HepG2 (cell line): Measurements from ENCODE around the gene ZNF8. TPM values are rescaled to one million over a fixed set of nuclear protein-coding genes. Genes with fewer than 3 reads are reported as not detected.

Source experiments
- E2F5 ChIP-seq: sonication (generic); formaldehyde crosslinking; conservative IDR thresholded peaks from 2 replicates; pipeline ENCODE4 v1.4.0; 2020; ENCODE audit warnings: missing genetic modification reagents
- ETV5 ChIP-seq: IDR thresholded peaks from 2 replicates; pipeline ENCODE4 v1.6.1; 2018; ENCODE audit warnings: missing biosample characterization, missing genetic modification reagents, inconsistent platforms, borderline replicate concordance
- ETV6 ChIP-seq: sonication (generic); formaldehyde crosslinking; conservative IDR thresholded peaks from 2 replicates; pipeline ENCODE4 v1.4.0; 2020; ENCODE audit warnings: missing genetic modification reagents
- IKZF4 ChIP-seq: sonication (generic); formaldehyde crosslinking; IDR thresholded peaks from 2 replicates; pipeline ENCODE4 v1.5.1; 2020; ENCODE audit warnings: borderline replicate concordance, mild to moderate bottlenecking, low read depth, missing genetic modification reagents; ENCODE audit errors: not compliant biosample characterization
- KLF6 ChIP-seq: IDR thresholded peaks from 2 replicates; pipeline ENCODE4 v1.8.0; 2016; ENCODE audit warnings: missing biosample characterization, missing genetic modification reagents
- MXI1 ChIP-seq: IDR thresholded peaks from 3 replicates; pipeline ENCODE4 v1.6.1; 2012; ENCODE audit warnings: low read depth, low read length, inconsistent platforms, borderline replicate concordance
- PAX8 ChIP-seq: sonication (generic); formaldehyde crosslinking; IDR thresholded peaks from 2 replicates; pipeline ENCODE4 v1.8.0; 2022; ENCODE audit warnings: mild to moderate bottlenecking, missing genetic modification reagents, borderline replicate concordance
- REPIN1 ChIP-seq: sonication (generic); formaldehyde crosslinking; IDR thresholded peaks from 2 replicates; pipeline ENCODE4 v1.8.0; 2022; ENCODE audit warnings: missing genetic modification reagents, low read depth, mild to moderate bottlenecking, borderline replicate concordance
- RXRA ChIP-seq: sonication (generic); formaldehyde crosslinking; IDR thresholded peaks from 2 replicates; pipeline ENCODE4 v1.5.1; 2020; ENCODE audit warnings: missing genetic modification reagents
- SP4 ChIP-seq: sonication (generic); formaldehyde crosslinking; IDR thresholded peaks from 2 replicates; pipeline ENCODE4 v1.8.1; 2023; ENCODE audit warnings: mild to moderate bottlenecking, missing genetic modification reagents
- THAP7 ChIP-seq: sonication (generic); formaldehyde crosslinking; IDR thresholded peaks from 2 replicates; pipeline ENCODE4 v1.8.1; 2023; ENCODE audit warnings: mild to moderate bottlenecking, missing genetic modification reagents
- YEATS2 ChIP-seq: sonication (generic); formaldehyde crosslinking; IDR thresholded peaks from 2 replicates; pipeline ENCODE4 v1.4.0; 2020; ENCODE audit warnings: missing genetic modification reagents, borderline replicate concordance
- ZNF292 ChIP-seq: sonication (generic); formaldehyde crosslinking; IDR thresholded peaks from 2 replicates; pipeline ENCODE4 v1.8.1; 2022; ENCODE audit warnings: mild to moderate bottlenecking, low read depth, missing genetic modification reagents, borderline replicate concordance
- ZNF333 ChIP-seq: sonication (generic); formaldehyde crosslinking; IDR thresholded peaks from 2 replicates; pipeline ENCODE4 v1.4.0; 2020; ENCODE audit warnings: mild to moderate bottlenecking, missing genetic modification reagents, borderline replicate concordance
- ZNF33A ChIP-seq: sonication (generic); formaldehyde crosslinking; IDR thresholded peaks from 2 replicates; pipeline ENCODE4 v1.5.1; 2020; ENCODE audit warnings: missing genetic modification reagents, mild to moderate bottlenecking, moderate library complexity, borderline replicate concordance
- ZNF343 ChIP-seq: sonication (generic); formaldehyde crosslinking; IDR thresholded peaks from 2 replicates; pipeline ENCODE4 v1.4.0; 2020; ENCODE audit warnings: mild to moderate bottlenecking, missing genetic modification reagents
- ZNF446 ChIP-seq: sonication (generic); formaldehyde crosslinking; IDR thresholded peaks from 2 replicates; pipeline ENCODE4 v1.5.0; 2020; ENCODE audit warnings: mild to moderate bottlenecking, missing genetic modification reagents
- ZNF614 ChIP-seq: IDR thresholded peaks from 2 replicates; pipeline ENCODE4 v1.6.1; 2018; ENCODE audit warnings: missing biosample characterization, missing genetic modification reagents, inconsistent platforms, borderline replicate concordance
- polyA plus RNA-seq, 8 experiments: library from polyadenylated mRNA; depleted of rRNA in 3 of 8; stranded (reverse) in 7 of 8; unstranded in 1 of 8; fragments of >200 nt; fragmentation: Illumina TruSeq in 4 of 8; extraction: Trizol in 4 of 8; gene quantifications; 2 replicates each; pipeline versions ENCODE4 v1.2.1 to v1.2.3, GENCODE V29; 2011 to 2016; ENCODE audit warnings: low read depth in 4 of 8, missing spikeins in 1 of 8, mixed read lengths in 1 of 8; ENCODE audit not compliant: insufficient read depth in 1 of 8
- total RNA-seq, 5 experiments: library from RNA; depleted of rRNA; stranded (reverse); fragments of >200 nt; fragmentation: Illumina TruSeq; extraction: Trizol; gene quantifications; 2 replicates each; pipeline ENCODE4 v1.2.3, GENCODE V29; 2016; ENCODE audit warnings: low read depth in 1 of 5
- TF ChIP-seq, protein P1 (sequence below): sonication (generic); formaldehyde crosslinking; IDR thresholded peaks from 2 replicates; pipeline ENCODE4 v1.4.0; 2020; ENCODE audit warnings: missing genetic modification reagents
- TF ChIP-seq, protein P2 (sequence below): sonication (generic); formaldehyde crosslinking; IDR thresholded peaks from 2 replicates; pipeline ENCODE4 v1.4.0; 2020; ENCODE audit warnings: mild to moderate bottlenecking, missing genetic modification reagents
- TF ChIP-seq, protein P3 (sequence below): sonication (generic); formaldehyde crosslinking; IDR thresholded peaks from 2 replicates; pipeline ENCODE4 v1.8.0; 2022; ENCODE audit warnings: mild to moderate bottlenecking, missing genetic modification reagents, moderate library complexity

The ZNF8 gene
- total and polyA plus RNA-seq, 2 of the 13 experiments (the other 11 are each of a cell fraction or from before 2014, with no cell fraction given) = 3.1 to 3.3 TPM

DNA sequence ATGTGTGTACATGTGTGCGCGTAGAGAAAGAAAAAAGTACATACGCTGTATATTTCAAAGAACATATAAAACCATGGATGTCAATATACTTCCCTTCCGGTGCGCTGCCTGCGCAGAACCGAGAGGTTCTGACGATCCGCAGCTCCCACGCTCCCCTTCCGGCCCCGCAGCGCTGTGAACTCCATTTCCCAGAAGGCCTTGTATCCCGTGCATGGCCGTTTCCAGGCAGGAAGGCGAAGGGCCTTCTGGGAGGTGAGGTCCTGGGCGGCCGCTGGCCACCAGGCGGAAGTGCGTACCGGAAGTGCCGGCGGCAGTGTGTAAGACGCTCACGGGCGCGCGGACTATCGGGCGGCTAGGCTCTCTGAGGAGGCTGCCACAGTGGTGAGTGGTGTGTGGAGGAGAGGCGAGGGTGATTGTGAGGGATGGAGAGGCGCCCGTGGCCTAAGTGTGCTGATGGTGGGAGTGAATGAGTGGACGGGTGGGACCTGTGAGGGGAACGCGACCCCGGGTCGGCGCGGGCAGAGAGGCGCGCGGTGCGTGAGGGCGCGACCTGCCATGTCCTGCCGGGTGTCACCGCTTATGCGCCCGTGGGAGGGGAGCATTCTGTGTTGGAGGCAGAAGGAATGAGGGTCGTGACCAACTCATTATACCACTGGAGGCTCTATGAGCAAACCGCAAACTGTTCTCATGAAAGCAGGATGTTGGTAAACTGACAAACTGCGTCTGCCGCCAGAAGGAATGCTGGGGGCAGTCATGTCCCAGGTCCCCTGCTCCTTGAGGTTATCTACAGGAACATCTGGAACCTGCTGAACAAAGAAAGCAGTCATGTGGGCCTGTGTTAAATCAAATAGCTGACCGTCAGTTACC lies 26.5 kb downstream of the ZNF8 start, which contains the start of gene ERVK3-1 (continued):
- TF ChIP-seq REPIN1 (CRISPR knock-in tag) (peak; percentile 90; the same call in 1 of the 2 replicates), ZNF292 (0 out of 2 replicates have a peak, but pooled peaks have one; percentile 37), ETV6 (CRISPR knock-in tag) (peak; percentile 62; the same call in 1 of the 2 replicates), RXRA (CRISPR knock-in tag) (peak; percentile 73), THAP7 (CRISPR knock-in tag) (peak; percentile 86), ZNF614 (CRISPR knock-in tag) (peak; percentile 61; the same call in 1 of the 2 replicates), MXI1 (peak; percentile 90), ZNF446 (CRISPR knock-in tag) (no peak), KLF6 (CRISPR knock-in tag) (no peak), PAX8 (CRISPR knock-in tag) (no peak), ZNF33A (no peak), ZNF343 (CRISPR knock-in tag) (no peak), ETV5 (CRISPR knock-in tag) (peak; percentile 96), ZNF333 (CRISPR knock-in tag) (0 out of 2 replicates have a peak, but pooled peaks have one; percentile 62), YEATS2 (CRISPR knock-in tag) (peak; percentile 92), E2F5 (CRISPR knock-in tag) (no peak), SP4 (CRISPR knock-in tag) (peak; percentile 46; the same call in 1 of the 2 replicates), IKZF4 (CRISPR knock-in tag) (peak; percentile 34)
- TF ChIP-seq, protein P1, sequence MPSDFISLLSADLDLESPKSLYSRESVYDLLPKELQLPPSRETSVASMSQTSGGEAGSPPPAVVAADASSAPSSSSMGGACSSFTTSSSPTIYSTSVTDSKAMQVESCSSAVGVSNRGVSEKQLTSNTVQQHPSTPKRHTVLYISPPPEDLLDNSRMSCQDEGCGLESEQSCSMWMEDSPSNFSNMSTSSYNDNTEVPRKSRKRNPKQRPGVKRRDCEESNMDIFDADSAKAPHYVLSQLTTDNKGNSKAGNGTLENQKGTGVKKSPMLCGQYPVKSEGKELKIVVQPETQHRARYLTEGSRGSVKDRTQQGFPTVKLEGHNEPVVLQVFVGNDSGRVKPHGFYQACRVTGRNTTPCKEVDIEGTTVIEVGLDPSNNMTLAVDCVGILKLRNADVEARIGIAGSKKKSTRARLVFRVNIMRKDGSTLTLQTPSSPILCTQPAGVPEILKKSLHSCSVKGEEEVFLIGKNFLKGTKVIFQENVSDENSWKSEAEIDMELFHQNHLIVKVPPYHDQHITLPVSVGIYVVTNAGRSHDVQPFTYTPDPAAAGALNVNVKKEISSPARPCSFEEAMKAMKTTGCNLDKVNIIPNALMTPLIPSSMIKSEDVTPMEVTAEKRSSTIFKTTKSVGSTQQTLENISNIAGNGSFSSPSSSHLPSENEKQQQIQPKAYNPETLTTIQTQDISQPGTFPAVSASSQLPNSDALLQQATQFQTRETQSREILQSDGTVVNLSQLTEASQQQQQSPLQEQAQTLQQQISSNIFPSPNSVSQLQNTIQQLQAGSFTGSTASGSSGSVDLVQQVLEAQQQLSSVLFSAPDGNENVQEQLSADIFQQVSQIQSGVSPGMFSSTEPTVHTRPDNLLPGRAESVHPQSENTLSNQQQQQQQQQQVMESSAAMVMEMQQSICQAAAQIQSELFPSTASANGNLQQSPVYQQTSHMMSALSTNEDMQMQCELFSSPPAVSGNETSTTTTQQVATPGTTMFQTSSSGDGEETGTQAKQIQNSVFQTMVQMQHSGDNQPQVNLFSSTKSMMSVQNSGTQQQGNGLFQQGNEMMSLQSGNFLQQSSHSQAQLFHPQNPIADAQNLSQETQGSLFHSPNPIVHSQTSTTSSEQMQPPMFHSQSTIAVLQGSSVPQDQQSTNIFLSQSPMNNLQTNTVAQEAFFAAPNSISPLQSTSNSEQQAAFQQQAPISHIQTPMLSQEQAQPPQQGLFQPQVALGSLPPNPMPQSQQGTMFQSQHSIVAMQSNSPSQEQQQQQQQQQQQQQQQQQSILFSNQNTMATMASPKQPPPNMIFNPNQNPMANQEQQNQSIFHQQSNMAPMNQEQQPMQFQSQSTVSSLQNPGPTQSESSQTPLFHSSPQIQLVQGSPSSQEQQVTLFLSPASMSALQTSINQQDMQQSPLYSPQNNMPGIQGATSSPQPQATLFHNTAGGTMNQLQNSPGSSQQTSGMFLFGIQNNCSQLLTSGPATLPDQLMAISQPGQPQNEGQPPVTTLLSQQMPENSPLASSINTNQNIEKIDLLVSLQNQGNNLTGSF = peak; percentile 75
- TF ChIP-seq, protein P2, sequence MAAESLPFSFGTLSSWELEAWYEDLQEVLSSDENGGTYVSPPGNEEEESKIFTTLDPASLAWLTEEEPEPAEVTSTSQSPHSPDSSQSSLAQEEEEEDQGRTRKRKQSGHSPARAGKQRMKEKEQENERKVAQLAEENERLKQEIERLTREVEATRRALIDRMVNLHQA (CRISPR knock-in tag) = no peak
- TF ChIP-seq, protein P3, sequence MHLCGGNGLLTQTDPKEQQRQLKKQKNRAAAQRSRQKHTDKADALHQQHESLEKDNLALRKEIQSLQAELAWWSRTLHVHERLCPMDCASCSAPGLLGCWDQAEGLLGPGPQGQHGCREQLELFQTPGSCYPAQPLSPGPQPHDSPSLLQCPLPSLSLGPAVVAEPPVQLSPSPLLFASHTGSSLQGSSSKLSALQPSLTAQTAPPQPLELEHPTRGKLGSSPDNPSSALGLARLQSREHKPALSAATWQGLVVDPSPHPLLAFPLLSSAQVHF = no peak
